HFF-Myc (cell line): ENCODE data around the gene DSC1.

Experiments
- DNase-seq: peaks from one replicate; pipeline ENCODE4 v3.0.0-alpha.2; 2011; ENCODE audit warnings: low read depth; ENCODE audit errors: extremely low read depth
- H3K4me3 ChIP-seq: replicated peaks from 2 replicates; pipeline ENCODE4 v1.5.1; 2011; ENCODE audit warnings: low read depth, mild to moderate bottlenecking, control low read depth, low read length
- TF ChIP-seq, protein P1 (sequence below): IDR thresholded peaks from 2 replicates; pipeline ENCODE4 v1.5.1; 2012; ENCODE audit warnings: mild to moderate bottlenecking, low read depth, low read length, control low read depth; ENCODE audit errors: missing control alignments

DSC1 gene

DNA sequence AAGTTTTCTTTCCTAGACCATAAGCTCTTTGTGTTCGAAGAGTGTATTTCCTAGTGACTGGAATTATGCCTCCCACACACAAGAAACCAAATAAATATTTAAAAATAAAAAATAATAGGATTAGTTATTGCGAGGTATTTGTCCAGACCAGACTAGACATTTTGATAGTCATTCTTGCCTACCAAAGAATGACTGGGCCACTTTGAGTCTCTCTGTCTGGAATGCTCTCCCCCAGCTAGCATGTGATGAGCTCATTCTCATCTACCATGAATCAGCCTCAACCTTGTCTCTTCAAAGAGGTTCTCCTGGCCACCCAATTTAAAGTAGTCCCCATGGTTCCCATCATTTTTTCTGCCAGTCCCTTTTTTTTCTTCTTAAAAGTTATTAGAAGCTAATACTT is 13.9 kb upstream of the DSC1 start:
- no peak for DNase-seq
- H3K4me3 ChIP-seq = no peak overlapping the region
- TF ChIP-seq, protein P1, sequence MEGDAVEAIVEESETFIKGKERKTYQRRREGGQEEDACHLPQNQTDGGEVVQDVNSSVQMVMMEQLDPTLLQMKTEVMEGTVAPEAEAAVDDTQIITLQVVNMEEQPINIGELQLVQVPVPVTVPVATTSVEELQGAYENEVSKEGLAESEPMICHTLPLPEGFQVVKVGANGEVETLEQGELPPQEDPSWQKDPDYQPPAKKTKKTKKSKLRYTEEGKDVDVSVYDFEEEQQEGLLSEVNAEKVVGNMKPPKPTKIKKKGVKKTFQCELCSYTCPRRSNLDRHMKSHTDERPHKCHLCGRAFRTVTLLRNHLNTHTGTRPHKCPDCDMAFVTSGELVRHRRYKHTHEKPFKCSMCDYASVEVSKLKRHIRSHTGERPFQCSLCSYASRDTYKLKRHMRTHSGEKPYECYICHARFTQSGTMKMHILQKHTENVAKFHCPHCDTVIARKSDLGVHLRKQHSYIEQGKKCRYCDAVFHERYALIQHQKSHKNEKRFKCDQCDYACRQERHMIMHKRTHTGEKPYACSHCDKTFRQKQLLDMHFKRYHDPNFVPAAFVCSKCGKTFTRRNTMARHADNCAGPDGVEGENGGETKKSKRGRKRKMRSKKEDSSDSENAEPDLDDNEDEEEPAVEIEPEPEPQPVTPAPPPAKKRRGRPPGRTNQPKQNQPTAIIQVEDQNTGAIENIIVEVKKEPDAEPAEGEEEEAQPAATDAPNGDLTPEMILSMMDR = no peak

DNA sequence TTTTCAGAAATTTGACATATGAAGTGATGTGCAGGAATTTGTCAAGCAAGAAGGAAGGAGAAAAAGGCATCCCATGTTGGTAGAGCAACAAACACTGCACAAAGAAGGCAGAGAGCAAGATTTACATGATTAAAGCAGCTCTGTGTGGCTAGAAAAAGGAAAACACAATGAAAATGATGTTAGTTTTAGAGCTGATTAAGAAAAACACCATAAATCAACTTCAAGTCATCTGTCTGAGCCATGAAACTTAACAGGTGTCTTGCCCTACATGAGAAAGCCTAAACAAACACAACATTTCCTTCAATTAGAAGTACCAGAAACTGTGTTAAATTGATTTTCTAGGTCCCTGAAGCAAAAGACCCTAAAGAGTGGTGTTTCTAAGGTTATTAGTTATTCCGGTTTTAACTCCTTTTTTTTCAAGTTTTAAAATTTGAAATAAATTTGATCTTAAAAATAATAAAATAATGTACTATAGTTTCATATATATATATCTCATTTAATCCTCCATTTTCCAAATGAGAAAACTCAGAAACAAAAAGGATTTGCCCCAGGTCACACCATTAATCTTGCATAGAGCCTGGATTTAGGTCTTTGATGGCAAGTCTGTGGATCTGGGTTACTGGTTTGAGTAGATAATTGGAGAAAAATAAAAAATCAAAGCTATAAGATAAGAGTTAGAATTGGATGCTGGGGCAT is 8.6 kb upstream of the DSC1 start:
- no peak for DNase-seq
- TF ChIP-seq, protein P1 = no peak
- no peak overlapping the region for H3K4me3 ChIP-seq

DNA sequence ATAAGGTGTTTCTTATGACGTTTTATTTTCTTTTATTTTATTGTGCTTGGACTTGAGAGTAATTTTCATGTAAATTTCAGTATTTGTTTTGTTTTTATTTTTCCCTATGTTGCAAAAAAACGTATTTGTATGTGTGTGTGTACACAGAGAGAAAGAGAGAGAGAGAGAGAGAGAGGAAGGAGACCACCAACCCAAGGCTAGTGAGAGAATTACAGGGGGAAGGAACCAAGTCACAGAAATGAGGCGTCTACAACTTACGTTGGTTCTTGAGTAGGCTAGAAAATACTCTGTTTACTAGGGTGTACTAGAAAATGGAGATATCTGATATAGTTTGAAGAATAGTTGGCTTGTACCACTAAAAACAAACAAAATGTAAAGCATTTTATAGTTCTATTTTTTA is 7.7 kb upstream of the DSC1 start:
- H3K4me3 ChIP-seq = no peak overlapping the region
- TF ChIP-seq, protein P1 = no peak
- no peak for DNase-seq

DNA sequence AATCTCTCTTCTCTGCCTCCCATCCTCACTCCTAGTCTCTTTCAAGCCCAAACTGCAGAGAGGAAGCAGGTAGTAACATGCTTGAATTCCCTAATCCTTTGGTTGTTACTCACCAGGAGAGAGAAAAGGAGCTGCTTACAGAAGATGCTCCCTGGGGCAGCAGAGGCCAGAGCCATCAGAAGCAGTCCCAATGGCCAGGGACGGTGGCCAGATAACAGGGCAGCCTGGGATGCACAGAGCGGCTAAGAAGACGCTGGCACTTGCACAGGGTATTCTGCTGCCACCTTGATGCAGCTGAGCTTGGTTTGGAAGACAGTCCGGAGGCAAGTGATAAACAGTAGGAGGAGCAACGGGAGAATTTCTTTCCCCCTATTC is 250 bp downstream of the DSC1 start:
- no peak for DNase-seq
- TF ChIP-seq, protein P1 = no peak
- no peak overlapping the region for H3K4me3 ChIP-seq

DNA sequence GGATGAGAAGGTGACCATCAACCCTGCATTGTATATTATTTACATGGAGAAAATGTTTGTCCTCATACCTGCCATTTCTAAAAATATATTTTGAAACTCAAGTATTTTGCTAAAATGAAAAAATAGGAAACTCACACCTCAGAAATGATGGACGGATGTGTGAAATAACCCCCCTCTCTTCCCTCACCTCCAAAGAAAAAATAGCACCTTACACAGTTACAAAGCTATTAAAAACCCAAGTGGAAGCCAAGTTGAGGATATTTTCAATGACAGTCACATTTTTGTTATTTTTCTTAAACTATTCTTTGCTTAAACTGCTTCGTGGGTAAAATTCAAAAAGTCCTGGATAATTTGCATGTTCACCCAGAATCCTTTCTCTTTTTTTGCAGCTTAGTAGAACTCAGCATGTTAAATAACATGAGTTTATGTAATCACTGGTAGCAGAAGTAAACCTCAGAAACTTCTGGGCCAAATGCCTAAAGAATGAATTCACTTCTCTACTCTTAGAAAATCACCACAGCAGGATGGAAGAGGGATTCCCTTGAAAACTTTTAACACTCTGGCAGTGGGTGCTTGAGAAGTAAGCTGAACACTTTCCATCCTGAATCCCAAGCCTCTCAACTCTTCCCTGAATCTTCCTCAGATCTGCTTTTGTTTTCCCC is 768 bp downstream of the DSC1 start:
- H3K4me3 ChIP-seq = no peak overlapping the region
- DNase-seq = no peak
- TF ChIP-seq, protein P1 = no peak

DNA sequence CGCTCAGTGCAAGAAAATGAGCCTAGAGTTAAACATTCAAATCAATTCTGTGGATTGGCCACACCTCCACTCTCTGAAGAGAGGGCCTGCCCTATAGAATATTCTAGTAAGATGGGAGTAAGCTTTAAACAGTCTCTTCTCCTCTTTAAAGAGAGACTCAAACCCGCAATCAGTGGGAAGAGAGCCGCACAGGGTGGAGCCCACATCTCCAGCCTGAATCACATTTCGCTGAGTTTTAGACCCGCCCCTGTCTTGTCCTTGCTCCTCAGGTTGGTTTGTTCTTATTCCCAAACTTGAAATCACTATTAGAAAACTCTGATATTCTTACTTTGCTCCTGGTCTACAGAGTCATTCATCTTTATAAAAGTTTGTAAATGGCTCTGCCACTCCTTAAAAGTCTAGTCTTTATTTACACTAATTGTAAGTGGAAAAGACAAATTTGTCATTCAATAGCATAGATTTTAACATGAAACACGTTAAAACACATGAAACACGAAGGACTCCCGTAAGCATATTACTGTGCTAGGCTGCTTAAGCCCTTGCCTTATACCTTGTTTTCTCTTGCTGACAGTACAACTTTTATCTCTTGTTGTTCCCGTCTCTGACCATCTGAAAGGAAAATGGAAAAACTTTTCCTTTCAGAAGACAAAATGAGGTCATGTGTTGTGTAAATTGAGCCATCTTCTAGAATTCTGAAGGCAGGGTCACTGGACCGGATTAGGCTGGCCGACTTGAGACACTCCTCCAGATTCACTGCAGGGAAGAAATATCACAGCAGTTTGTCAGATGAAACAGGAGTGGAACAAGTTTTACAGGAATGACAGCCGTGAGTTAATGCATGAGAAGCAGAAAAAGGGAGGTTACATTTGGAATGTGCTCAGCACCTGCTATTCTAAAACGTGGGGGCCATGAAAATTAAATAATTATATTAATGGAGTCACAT is 5.6 kb downstream of the DSC1 start:
- TF ChIP-seq, protein P1 = no peak
- no peak for DNase-seq
- no peak overlapping the region for H3K4me3 ChIP-seq
